ENCODE data around the gene CCNF. TPM values are rescaled to one million over a fixed set of nuclear protein-coding genes. Genes with fewer than 3 reads are reported as not detected.

CCNF gene
- total and polyA plus RNA-seq, 2 of the 4 experiments (the other 2 are of a cell fraction) = 8.2 to 20.1 TPM

GRCh38 chr16:2428051-2428783 is 1.0 kb upstream of the CCNF start:
- Histone ChIP-seq H3K27ac (ENCODE audit: insufficient read depth, low read length) (peak overlapping the region; percentile 37; the same call in 1 of the 2 replicates), H3K14ac (replicated peaks; ENCODE audit: low read depth, low read length) (peak overlapping the region; percentile 97), H3K56ac (ENCODE audit: extremely low read depth, insufficient read depth, low read length) (peak overlapping the region; percentile 17; the same call in 1 of the 2 replicates), H3K18ac (ENCODE audit: low read depth, low read length) (no peak overlapping the region), H2BK120ac (ENCODE audit: low read depth, low read length) (peak overlapping the region; percentile 52; the same call in 1 of the 2 replicates), H2BK20ac (ENCODE audit: low read depth, low read length) (no peak overlapping the region), H3K4me1 (ENCODE audit: control insufficient read depth, insufficient read depth, low read length) (peaks cover 4% of the 10 kb centered on the region), H2AK5ac (ENCODE audit: low read depth, low read length) (peak overlapping the region; percentile 61), H3K9me1 (ENCODE audit: insufficient read depth, low read length) (peaks cover 12% of the 10 kb centered on the region; the same call in 1 of the 2 replicates), H3K4ac (ENCODE audit: low read depth, low read length) (peak overlapping the region; percentile 86), H4K20me1 (ENCODE audit: insufficient read depth, low read length) (0 out of 2 replicates have a peak, but pooled peaks cover 3% of the 10 kb centered on the region), H4K8ac (ENCODE audit: low read depth in 2 of 2, low read length in 2 of 2) (peak overlapping the region; percentile 79 to 93), H2BK15ac (ENCODE audit: low read depth, low read length) (no peak overlapping the region), H2AK9ac (replicated peaks; ENCODE audit: low read depth, low read length, poor library complexity) (peak overlapping the region; percentile 97), H3K9ac (ENCODE audit: low read depth, low read length) (peak overlapping the region; percentile 69), H4K91ac (ENCODE audit: insufficient read depth, low read depth, low read length) (peak overlapping the region; percentile 89), H2AFZ (replicated peaks; ENCODE audit: low read length, poor library complexity) (peak overlapping the region; percentile 100), H3K36me3 (ENCODE audit: control insufficient read depth, insufficient read depth, low read length) (peaks cover 5% of the 10 kb centered on the region), H2BK5ac (ENCODE audit: low read depth, low read length, poor library complexity, severe bottlenecking) (peak overlapping the region; percentile 69), H3K4me3 (ENCODE audit: insufficient read depth, low read depth, low read length) (peak overlapping the region; percentile 89), H3K79me1 (ENCODE audit: low read depth in 1 of 2, low read length in 2 of 2) (peaks cover 36 to 43% of the 10 kb centered on the region in 2 experiments), H3K27me3 (ENCODE audit: control insufficient read depth, insufficient read depth, low read length) (no peaks in the 10 kb centered on the region), H4K5ac (ENCODE audit: low read depth, low read length) (no peak overlapping the region), H3K4me2 (ENCODE audit: low read depth, low read length) (peak overlapping the region; percentile 80), H3K23ac (ENCODE audit: low read depth, low read length) (peak overlapping the region; percentile 87; the same call in 1 of the 2 replicates), H3K9me3 (ENCODE audit: control insufficient read depth, insufficient read depth, low read length) (no peaks in the 10 kb centered on the region)
- BruUV-seq (replicated peaks) = no TSS peak
- ATAC-seq (ENCODE audit: low read depth) (0 out of 2 replicates have a peak, but pooled peaks have one; percentile 1), DNase-seq (no peak)
- ChIA-PET CTCF (interaction anchor here (0.5 kb wide), 1 partner anchor 25 kb away, joined by 3 read pairs; no protein-coding TSS in a partner anchor), POLR2A (ENCODE audit: unreplicated experiment) (no interaction called here)
- in situ Hi-C loops (cut with MboI; ENCODE audit: low sequenced_read_pairs) (loop anchor here (10.0 kb wide), 1 partner anchor 153 kb away; no protein-coding TSS in a partner anchor), intact Hi-C loops (cut with micrococcal nuclease) (loop anchor here (2.0 kb wide), 1 partner anchor 159 kb away; the partner anchor contains the start of gene RNPS1), dilution Hi-C loops (cut with HindIII; ENCODE audit: low sequenced_read_pairs, unreplicated experiment) (no loop called here)
- 0 out of 2 replicates have a peak, but pooled peaks have one; percentile 14 for TF ChIP-seq CTCF (conservative IDR thresholded peaks at IDR 0.05; ENCODE audit: low read depth, low read length)
- no peak for TF ChIP-seq MAZ (IDR thresholded peaks at IDR 0.05; ENCODE audit: borderline replicate concordance, low read depth, low read length)
- no peak for TF ChIP-seq USF2 (IDR thresholded peaks at IDR 0.05; ENCODE audit: low read depth, low read length)
- TF ChIP-seq SMC3 (IDR thresholded peaks at IDR 0.05; ENCODE audit: low read depth, low read length) = peak; percentile 9; the same call in 1 of the 2 replicates
- WGBS, 2 experiments (ENCODE audit: extremely low coverage in 2 of 2, insufficient read length in 1 of 2) = 15% methylated on average over 8 of the region's 28 CpGs; no CpG with 5 or more reads in 1 of the 2 experiments

Data from IMR-90 (cell line).